Measurements from ENCODE around the gene SLC37A1. TPM values are rescaled to one million over a fixed set of nuclear protein-coding genes. Genes with fewer than 3 reads are reported as not detected.

SLC37A1 gene
- total RNA-seq, 2 donors from 2014 or later, result 22.7 to 47.0 TPM

DNA sequence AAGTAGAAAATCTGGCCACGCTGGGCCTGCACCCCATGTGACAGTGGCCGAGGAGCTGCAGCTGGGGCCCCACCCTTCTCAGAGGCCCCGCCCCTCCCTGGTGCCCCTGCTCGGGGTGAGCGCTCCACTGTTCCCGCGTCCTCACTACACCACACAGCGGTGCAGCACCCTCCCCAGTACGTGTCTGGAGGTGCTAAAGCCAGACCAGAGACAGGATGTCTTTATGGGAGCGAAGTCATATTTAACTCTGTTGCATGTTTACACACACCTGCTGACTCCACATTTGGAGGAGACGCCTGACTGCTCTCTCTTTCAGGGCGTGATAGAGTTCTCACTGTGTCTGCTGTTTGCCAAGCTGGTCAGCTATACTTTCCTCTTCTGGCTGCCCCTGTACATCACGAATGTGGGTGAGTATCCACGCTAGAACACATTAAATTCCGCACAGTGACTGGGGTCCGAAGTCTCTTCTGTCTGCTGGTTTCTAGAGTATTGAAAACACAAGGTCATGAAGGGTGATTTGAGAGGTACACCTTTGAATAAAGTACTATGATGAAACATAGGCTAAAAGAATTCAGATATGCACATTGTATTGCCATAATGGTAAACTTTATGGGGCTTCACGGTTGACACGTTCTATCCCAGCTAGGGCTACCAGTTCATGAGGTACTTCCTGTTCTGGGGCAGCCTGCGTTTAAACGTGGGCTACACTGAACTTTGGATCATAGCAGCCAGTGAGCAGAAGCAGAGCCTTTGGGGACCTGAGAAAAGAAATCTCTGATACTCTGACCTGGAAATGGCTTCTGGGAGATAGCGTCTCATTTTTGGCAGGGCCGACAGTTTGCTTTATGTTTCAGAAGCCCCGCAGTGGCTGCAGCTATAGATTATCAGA lies 48.4 kb downstream of the SLC37A1 start:
- WGBS, 2 experiments (ENCODE audit: insufficient coverage in 1 of 2, insufficient read length in 1 of 2), result 90 to 92% methylated on average over 17 to 23 of the region's 23 CpGs
- DNase-seq, result peak; percentile 36

DNA sequence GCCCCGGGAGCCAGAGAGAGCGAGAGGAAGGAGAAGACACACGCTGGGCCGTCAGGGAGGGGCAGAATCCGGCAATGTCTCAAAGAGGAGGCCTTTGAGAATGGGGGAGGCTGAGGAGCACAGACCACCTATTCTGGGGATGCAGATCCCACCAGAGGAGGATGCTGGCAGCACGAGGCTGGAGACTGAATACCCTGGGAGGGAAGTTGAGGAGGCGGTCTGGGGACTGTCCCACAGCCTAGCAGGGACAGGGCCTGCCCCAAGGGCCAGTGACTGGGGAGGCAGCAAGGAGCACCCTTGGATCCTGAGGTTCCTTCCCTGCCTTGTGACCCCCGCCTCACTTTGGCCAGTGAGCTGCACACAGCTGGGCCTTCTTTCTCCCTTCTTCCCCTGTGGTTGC lies 49.2 kb downstream of the SLC37A1 start:
- no peaks in the 10 kb centered on the region for H3K27me3 Mint-ChIP-seq (ENCODE audit: insufficient read depth)
- TF ChIP-seq, protein P1, sequence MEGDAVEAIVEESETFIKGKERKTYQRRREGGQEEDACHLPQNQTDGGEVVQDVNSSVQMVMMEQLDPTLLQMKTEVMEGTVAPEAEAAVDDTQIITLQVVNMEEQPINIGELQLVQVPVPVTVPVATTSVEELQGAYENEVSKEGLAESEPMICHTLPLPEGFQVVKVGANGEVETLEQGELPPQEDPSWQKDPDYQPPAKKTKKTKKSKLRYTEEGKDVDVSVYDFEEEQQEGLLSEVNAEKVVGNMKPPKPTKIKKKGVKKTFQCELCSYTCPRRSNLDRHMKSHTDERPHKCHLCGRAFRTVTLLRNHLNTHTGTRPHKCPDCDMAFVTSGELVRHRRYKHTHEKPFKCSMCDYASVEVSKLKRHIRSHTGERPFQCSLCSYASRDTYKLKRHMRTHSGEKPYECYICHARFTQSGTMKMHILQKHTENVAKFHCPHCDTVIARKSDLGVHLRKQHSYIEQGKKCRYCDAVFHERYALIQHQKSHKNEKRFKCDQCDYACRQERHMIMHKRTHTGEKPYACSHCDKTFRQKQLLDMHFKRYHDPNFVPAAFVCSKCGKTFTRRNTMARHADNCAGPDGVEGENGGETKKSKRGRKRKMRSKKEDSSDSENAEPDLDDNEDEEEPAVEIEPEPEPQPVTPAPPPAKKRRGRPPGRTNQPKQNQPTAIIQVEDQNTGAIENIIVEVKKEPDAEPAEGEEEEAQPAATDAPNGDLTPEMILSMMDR (conservative IDR thresholded peaks at IDR 0.05), result no peak
- no peaks in the 10 kb centered on the region for H3K9me3 ChIP-seq (ENCODE audit: control insufficient read depth, low read length)
- H3K4me3 Mint-ChIP-seq, result no peak overlapping the region
- H3K36me3 Mint-ChIP-seq (ENCODE audit: low read depth), result peaks cover 73% of the 10 kb centered on the region
- no peak overlapping the region for H3K27ac ChIP-seq (ENCODE audit: low read depth, low read length)
- no peaks in the 10 kb centered on the region for H3K27me3 ChIP-seq (ENCODE audit: control insufficient read depth, insufficient read depth, low read length, poor library complexity, severe bottlenecking)
- no peaks in the 10 kb centered on the region for H3K4me1 Mint-ChIP-seq
- H3K27ac Mint-ChIP-seq, result no peak overlapping the region
- no peak overlapping the region for H3K4me3 ChIP-seq (ENCODE audit: low read length)
- no peaks in the 10 kb centered on the region for H3K36me3 ChIP-seq (ENCODE audit: control insufficient read depth, insufficient read depth, low read length)
- H3K9ac ChIP-seq (ENCODE audit: extremely low read depth, low read length, poor library complexity, severe bottlenecking), result no peak overlapping the region
- peak; percentile 28 for DNase-seq
- no peaks in the 10 kb centered on the region for H3K4me1 ChIP-seq (ENCODE audit: control insufficient read depth, insufficient read depth, low read length)
- no peaks in the 10 kb centered on the region for H3K9me3 Mint-ChIP-seq
- WGBS, 2 experiments (ENCODE audit: insufficient coverage in 1 of 2, insufficient read length in 1 of 2), result 97 to 98% methylated on average over 6 to 8 of the region's 8 CpGs

More for the DNA sequence above, 48.4 kb downstream of the SLC37A1 start:
- no peak overlapping the region for H3K4me3 Mint-ChIP-seq
- TF ChIP-seq, protein P1 (conservative IDR thresholded peaks at IDR 0.05), result no peak
- Histone ChIP-seq H3K27ac (ENCODE audit: low read depth, low read length) (no peak overlapping the region), H3K4me3 (ENCODE audit: low read length) (no peak overlapping the region), H3K9me3 (ENCODE audit: control insufficient read depth, low read length) (no peaks in the 10 kb centered on the region), H3K27me3 (ENCODE audit: control insufficient read depth, insufficient read depth, low read length, poor library complexity, severe bottlenecking) (no peaks in the 10 kb centered on the region), H3K9ac (ENCODE audit: extremely low read depth, low read length, poor library complexity, severe bottlenecking) (no peak overlapping the region), H3K4me1 (ENCODE audit: control insufficient read depth, insufficient read depth, low read length) (no peaks in the 10 kb centered on the region), H3K36me3 (ENCODE audit: control insufficient read depth, insufficient read depth, low read length) (no peaks in the 10 kb centered on the region)
- H3K27ac Mint-ChIP-seq, result no peak overlapping the region
- no peaks in the 10 kb centered on the region for H3K4me1 Mint-ChIP-seq
- H3K27me3 Mint-ChIP-seq (ENCODE audit: insufficient read depth), result no peaks in the 10 kb centered on the region
- peaks cover 71% of the 10 kb centered on the region for H3K36me3 Mint-ChIP-seq (ENCODE audit: low read depth)
- no peaks in the 10 kb centered on the region for H3K9me3 Mint-ChIP-seq

DNA sequence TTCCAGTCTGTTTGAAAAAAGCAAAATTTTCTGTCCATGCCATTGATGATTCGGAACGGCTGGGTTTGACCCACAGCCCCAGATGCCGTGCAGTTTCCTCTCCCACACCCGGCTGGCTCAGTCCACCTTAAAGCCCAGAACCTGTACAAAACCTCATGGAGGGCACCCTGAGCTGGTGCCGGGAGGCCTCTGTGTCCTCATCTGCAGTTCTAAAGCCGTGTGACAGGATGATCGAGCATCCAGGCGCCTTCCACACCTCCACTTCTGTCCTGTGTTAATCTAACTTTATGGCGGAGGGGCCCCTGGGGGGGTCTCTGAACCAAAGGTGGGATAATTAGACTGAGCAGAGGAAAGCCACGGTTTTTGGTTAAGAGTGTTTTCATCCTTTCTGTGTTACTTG lies 49.6 kb downstream of the SLC37A1 start:
- Mint-ChIP-seq H3K4me3 (no peak overlapping the region), H3K27ac (no peak overlapping the region), H3K4me1 (no peaks in the 10 kb centered on the region), H3K36me3 (ENCODE audit: low read depth) (peaks cover 73% of the 10 kb centered on the region), H3K9me3 (no peaks in the 10 kb centered on the region), H3K27me3 (ENCODE audit: insufficient read depth) (no peaks in the 10 kb centered on the region)
- no peak overlapping the region for H3K9ac ChIP-seq (ENCODE audit: extremely low read depth, low read length, poor library complexity, severe bottlenecking)
- TF ChIP-seq, protein P1 (conservative IDR thresholded peaks at IDR 0.05), result no peak
- no peak overlapping the region for H3K4me3 ChIP-seq (ENCODE audit: low read length)
- H3K27me3 ChIP-seq (ENCODE audit: control insufficient read depth, insufficient read depth, low read length, poor library complexity, severe bottlenecking), result no peaks in the 10 kb centered on the region
- DNase-seq, result peak; percentile 13
- no peak overlapping the region for H3K27ac ChIP-seq (ENCODE audit: low read depth, low read length)
- WGBS, 2 experiments (ENCODE audit: insufficient coverage in 1 of 2, insufficient read length in 1 of 2), result 92 to 93% methylated on average over 9 to 10 of the region's 10 CpGs
- no peaks in the 10 kb centered on the region for H3K36me3 ChIP-seq (ENCODE audit: control insufficient read depth, insufficient read depth, low read length)
- H3K9me3 ChIP-seq (ENCODE audit: control insufficient read depth, low read length), result no peaks in the 10 kb centered on the region
- H3K4me1 ChIP-seq (ENCODE audit: control insufficient read depth, insufficient read depth, low read length), result no peaks in the 10 kb centered on the region
